ENCODE results near the gene SS18L1. TPM values are rescaled to one million over a fixed set of nuclear protein-coding genes. Genes with fewer than 3 reads are reported as not detected.

Gene SS18L1
- total and polyA plus RNA-seq, 2 experiments from 2014 or later, result 3.2 to 38.7 TPM

DNA sequence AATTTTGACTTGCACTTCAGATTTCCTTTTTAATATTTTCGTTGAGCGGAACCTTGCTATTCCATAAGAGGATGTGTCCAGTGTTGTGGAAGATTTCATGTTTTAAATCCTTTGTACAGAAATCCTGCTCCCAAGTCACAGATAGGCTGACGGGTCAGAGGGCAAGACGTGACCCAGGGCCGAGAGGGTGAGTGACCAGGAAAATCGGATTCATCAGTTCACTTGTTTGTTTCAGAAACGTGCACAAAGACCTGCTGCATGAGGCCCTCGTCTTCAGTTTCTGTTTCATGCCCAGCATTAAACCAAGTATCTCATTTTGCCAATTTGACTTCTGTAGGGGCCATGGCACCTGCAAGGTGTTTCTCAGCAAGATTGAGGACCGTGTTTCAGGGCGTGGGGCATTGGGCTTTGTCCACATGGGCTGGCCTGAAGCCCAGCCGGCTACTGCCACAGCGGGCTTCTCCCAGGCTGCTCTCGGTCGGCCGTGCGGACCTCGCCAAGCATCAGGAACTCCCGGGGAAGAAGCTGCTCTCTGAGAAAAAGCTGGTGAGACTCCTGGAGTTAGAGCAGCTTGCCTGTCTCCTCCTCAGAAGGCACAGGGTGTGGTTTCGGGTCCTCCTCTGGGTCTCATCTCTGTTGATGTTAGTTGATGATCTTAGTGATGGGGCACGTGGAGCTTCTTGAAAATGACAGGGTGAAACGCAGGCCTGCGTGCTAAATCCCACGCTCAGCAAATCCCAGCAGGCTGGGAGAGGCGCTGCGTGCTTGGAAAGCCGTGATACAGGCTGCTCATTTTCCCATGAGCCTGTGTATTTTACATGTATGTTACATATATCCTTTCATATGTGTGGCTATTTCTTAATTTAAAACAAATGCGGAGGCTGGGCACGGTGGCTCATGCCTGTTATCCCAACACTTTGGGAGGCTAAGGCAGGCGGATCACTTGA, 49.8 kb downstream of the SS18L1 start:
- no peaks in the 10 kb centered on the region for H3K4me1 ChIP-seq (ENCODE audit: low read depth)
- peaks cover 7% of the 10 kb centered on the region for H3K36me3 ChIP-seq
- TF ChIP-seq, protein P1, sequence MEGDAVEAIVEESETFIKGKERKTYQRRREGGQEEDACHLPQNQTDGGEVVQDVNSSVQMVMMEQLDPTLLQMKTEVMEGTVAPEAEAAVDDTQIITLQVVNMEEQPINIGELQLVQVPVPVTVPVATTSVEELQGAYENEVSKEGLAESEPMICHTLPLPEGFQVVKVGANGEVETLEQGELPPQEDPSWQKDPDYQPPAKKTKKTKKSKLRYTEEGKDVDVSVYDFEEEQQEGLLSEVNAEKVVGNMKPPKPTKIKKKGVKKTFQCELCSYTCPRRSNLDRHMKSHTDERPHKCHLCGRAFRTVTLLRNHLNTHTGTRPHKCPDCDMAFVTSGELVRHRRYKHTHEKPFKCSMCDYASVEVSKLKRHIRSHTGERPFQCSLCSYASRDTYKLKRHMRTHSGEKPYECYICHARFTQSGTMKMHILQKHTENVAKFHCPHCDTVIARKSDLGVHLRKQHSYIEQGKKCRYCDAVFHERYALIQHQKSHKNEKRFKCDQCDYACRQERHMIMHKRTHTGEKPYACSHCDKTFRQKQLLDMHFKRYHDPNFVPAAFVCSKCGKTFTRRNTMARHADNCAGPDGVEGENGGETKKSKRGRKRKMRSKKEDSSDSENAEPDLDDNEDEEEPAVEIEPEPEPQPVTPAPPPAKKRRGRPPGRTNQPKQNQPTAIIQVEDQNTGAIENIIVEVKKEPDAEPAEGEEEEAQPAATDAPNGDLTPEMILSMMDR (IDR thresholded peaks at IDR 0.05; ENCODE audit: low read depth, low read length), result no peak
- H3K27me3 ChIP-seq, result no peaks in the 10 kb centered on the region
- H3K4me3 ChIP-seq, result no peak overlapping the region
- H3K27ac ChIP-seq, result no peak overlapping the region
- DNase-seq (ENCODE audit: low read depth in 1 of 2, low spot score in 1 of 2), result no peak
- H3K9me3 ChIP-seq (ENCODE audit: low read depth), result no peaks in the 10 kb centered on the region

DNA sequence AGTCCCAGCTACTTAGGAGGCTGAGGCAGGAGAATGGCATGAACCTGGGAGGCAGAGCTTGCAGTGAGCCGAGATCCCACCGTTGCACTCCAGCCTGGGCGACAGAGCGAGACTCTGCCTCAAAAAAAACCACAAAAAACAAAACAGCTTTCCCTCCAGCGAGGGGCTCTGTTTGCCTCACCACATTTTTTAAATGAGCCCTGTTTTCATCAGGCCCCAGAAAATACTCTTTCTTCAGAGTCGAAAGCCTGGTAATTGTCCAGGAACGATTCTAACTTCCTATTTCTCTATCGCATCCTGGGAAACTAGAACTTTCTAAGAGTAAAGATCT, 51.5 kb downstream of the SS18L1 start:
- H3K9me3 ChIP-seq (ENCODE audit: low read depth), result no peaks in the 10 kb centered on the region
- no peak overlapping the region for H3K4me3 ChIP-seq
- TF ChIP-seq, protein P1 (IDR thresholded peaks at IDR 0.05; ENCODE audit: low read depth, low read length), result no peak
- peaks cover 19% of the 10 kb centered on the region for H3K36me3 ChIP-seq
- H3K27me3 ChIP-seq, result no peaks in the 10 kb centered on the region
- DNase-seq (ENCODE audit: low read depth in 1 of 2, low spot score in 1 of 2), result no peak
- H3K4me1 ChIP-seq (ENCODE audit: low read depth), result no peaks in the 10 kb centered on the region
- no peak overlapping the region for H3K27ac ChIP-seq

DNA sequence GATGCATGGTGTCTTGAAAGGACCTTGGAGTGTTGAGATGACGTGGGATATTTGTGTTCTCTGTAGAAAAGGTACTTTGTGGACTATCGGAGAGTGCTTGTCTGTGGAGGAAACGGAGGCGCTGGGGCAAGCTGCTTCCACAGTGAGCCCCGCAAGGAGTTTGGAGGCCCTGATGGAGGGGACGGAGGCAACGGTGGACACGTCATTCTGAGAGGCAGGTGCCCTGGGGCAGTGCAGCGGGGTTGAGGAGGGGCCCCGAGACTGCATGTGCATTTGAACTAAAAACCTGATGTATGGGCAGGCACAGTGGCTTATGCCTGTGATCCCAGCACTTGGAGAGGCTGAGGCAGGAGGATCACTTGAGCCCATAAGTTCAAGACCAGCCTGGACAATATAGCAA, 52.2 kb downstream of the SS18L1 start:
- H3K4me3 ChIP-seq, result no peak overlapping the region
- DNase-seq (ENCODE audit: low read depth in 1 of 2, low spot score in 1 of 2), result no peak
- no peaks in the 10 kb centered on the region for H3K9me3 ChIP-seq (ENCODE audit: low read depth)
- no peaks in the 10 kb centered on the region for H3K4me1 ChIP-seq (ENCODE audit: low read depth)
- H3K27ac ChIP-seq, result no peak overlapping the region
- no peaks in the 10 kb centered on the region for H3K27me3 ChIP-seq
- TF ChIP-seq, protein P1 (IDR thresholded peaks at IDR 0.05; ENCODE audit: low read depth, low read length), result no peak
- peaks cover 26% of the 10 kb centered on the region for H3K36me3 ChIP-seq

DNA sequence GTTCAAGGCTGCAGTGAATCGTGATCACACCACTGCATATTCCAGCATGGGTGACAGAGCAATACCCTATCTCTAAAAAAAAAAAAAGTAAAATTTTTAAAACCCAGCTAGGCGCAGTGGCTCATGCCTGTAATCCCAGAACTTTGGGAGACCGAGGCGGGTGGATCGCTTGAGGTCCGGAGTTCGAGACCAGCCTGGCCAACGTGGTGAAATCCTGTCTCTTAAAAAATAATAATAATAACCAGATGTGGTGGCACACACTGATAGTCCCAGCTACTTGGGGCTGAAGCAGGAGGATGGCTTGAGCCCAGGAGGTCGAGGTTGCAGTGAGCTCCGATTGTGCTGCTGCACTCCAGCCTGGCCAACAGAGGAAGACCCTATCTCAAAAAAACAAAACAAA, 52.7 kb downstream of the SS18L1 start:
- Histone ChIP-seq H3K4me1 (ENCODE audit: low read depth) (no peaks in the 10 kb centered on the region), H3K27ac (no peak overlapping the region), H3K4me3 (no peak overlapping the region), H3K36me3 (peaks cover 26% of the 10 kb centered on the region), H3K9me3 (ENCODE audit: low read depth) (no peaks in the 10 kb centered on the region), H3K27me3 (no peaks in the 10 kb centered on the region)
- TF ChIP-seq, protein P1 (IDR thresholded peaks at IDR 0.05; ENCODE audit: low read depth, low read length), result no peak
- no peak for DNase-seq (ENCODE audit: low read depth in 1 of 2, low spot score in 1 of 2)

DNA sequence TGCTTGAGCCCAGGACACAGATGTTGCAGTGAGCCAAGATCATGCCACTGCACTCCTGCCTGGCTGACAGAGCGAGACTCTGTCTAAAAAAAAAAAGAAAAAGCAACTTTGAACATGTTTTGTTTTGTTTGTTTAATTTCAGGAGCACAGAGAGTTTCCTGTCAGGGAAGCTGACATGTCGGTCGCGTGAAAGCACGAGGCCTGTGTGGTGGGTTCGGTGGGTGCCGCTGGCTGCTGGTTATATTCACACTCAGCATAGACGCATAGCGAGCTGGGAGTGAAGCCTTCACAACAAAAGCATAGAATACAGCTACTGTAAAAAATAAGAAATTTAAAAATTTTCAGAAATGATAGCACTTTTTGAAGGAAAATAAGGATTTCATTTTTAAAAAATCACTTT, 53.7 kb downstream of the SS18L1 start:
- H3K27ac ChIP-seq, result no peak overlapping the region
- no peak overlapping the region for H3K4me3 ChIP-seq
- H3K27me3 ChIP-seq, result no peaks in the 10 kb centered on the region
- H3K36me3 ChIP-seq, result peaks cover 31% of the 10 kb centered on the region
- TF ChIP-seq, protein P1 (IDR thresholded peaks at IDR 0.05; ENCODE audit: low read depth, low read length), result no peak
- H3K4me1 ChIP-seq (ENCODE audit: low read depth), result no peaks in the 10 kb centered on the region
- H3K9me3 ChIP-seq (ENCODE audit: low read depth), result no peaks in the 10 kb centered on the region
- DNase-seq (ENCODE audit: low read depth in 1 of 2, low spot score in 1 of 2), result no peak
